ENCODE measurements around the gene PTPRT.

Gene PTPRT

DNA sequence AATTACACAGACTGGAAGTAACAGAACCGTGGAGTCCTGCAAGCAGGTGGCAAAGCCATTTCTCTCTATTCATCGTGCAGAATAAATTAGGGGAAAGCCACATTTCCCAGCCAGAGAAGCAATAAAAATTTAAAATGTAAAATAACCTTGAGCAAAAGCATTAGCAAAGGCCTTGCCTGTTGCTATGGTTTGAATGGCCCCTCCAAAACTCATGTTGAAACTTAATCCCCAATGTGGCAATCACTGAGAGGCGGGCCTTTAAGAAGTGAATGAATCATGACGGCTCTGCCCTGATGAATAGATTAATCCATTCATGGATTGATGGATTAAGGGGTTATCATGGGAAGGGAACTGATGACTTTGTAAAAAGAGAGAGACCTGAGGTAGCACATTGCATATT lies 679.0 kb downstream of the PTPRT start:
- TF ChIP-seq ZNF274 (IDR thresholded peaks at IDR 0.05; ENCODE audit: low read depth, low read length): no peak
- H3K4me3 ChIP-seq (ENCODE audit: low read length): no peak overlapping the region

DNA sequence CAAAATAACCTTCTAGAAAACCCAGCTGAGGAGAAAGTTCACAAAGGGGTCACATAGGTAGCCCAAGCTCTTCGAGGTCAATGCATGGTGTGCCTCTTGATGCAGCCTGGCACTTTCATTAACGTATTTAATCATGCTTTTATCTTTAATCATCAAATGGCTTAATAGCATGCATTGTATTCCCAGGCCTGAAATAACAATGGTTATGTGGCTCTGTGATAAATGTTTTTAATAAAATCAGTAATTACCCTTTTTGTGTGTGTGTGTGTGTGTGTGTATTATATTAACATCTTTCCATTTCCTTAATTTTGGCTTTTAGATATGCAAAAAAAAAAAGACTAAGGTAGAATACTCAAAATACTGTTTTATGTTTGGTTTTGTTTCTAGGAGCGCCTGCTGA lies 681.8 kb downstream of the PTPRT start:
- no peak for TF ChIP-seq ZNF274 (IDR thresholded peaks at IDR 0.05; ENCODE audit: low read depth, low read length)
- H3K4me3 ChIP-seq (ENCODE audit: low read length): no peak overlapping the region

DNA sequence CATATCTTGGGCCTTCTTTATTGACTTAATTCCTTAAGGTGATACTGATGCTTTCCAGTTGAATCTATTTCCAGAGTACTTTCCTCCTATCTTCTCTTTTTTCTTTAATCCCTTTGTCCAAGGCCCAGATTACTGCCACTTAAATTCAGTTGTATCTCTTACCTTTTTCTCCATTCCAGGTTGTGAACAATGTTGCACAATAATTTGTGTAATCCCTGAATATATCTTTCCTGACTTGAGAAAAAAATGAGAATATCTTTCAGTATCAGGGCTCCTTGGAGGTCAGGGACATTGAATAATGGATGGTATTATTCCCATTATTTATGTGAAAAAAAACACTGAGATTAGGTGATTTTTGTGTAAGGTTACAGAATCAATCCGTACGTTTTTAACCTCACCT lies 683.3 kb downstream of the PTPRT start:
- no peak for TF ChIP-seq ZNF274 (IDR thresholded peaks at IDR 0.05; ENCODE audit: low read depth, low read length)
- H3K4me3 ChIP-seq (ENCODE audit: low read length): no peak overlapping the region

DNA sequence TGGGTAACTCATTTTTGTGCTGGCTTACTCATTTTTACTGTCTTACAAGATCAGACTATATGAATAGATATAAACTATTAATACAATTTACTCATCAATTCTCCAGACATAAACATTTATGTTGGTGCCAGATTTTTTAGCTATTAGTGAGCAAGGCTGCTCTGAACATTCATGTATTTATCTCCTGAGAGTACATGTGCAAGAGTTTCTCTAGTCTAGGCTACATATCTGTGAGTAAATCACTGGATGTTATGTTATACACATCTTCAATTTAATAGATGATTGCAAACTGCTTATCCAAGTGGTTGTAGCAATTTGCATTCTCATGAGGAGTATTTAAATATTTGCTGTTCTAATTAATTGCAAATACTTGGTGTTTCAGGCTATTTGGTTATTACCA lies 687.1 kb downstream of the PTPRT start:
- no peak overlapping the region for H3K4me3 ChIP-seq (ENCODE audit: low read length)
- no peak for TF ChIP-seq ZNF274 (IDR thresholded peaks at IDR 0.05; ENCODE audit: low read depth, low read length)

DNA sequence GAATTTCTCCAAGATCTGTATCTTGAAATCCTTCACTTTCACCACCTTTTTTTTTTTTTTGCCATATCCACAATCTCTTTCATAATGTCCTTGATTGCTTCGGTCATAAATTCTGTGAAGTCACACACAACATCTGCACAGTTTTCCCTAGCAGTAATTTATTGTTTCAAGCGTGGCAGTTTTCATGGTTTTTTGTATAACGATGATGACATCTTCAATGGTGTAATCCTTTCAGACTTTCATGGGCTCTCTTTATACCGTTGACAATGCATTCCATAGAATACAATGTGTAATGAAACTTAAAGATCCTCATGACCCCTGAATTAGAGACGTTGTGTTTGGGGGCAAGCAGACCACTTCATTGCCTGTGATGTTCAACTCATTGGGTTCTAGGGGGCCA lies 693.1 kb downstream of the PTPRT start:
- H3K4me3 ChIP-seq (ENCODE audit: low read length): no peak overlapping the region
- TF ChIP-seq ZNF274 (IDR thresholded peaks at IDR 0.05; ENCODE audit: low read depth, low read length): no peak

DNA sequence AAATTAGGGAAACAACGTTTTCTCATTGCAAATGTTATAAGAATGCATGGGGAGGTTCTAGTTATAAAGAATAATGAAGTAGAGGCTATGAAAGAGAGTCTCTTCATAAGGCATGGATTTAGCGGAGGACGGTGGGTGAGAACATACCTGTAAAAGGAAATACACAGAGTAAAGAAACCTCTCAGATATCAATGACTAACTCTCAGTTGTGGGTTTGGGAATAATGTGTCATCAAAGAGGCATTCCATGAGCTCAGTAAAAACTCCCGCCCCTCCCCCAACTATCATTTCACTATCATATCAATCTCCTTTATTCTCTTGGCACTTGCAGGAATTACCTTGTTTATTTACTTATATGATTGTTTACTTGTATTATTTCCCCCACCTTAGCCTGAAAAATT lies 695.4 kb downstream of the PTPRT start:
- H3K4me3 ChIP-seq (ENCODE audit: low read length): no peak overlapping the region
- TF ChIP-seq ZNF274 (IDR thresholded peaks at IDR 0.05; ENCODE audit: low read depth, low read length): no peak

DNA sequence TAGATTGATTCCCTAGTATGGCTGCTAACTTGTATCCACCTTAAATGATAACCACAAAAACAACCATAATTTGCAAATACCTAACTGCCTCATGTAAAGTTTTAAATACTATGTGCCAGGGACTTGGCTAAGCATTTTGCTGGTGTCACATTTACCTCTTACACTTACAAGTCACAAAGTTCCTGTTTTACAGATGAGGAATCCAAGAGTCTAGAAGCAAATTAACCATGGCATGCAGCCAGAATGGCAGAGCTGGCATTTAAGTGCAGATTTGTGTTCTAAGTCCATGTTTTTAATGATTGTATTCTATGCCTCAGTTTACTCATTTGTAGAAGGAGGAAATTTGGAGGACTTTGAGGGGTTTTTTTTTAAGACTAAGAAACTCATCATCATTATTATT lies 696.7 kb downstream of the PTPRT start:
- TF ChIP-seq ZNF274 (IDR thresholded peaks at IDR 0.05; ENCODE audit: low read depth, low read length): no peak
- H3K4me3 ChIP-seq (ENCODE audit: low read length): no peak overlapping the region

DNA sequence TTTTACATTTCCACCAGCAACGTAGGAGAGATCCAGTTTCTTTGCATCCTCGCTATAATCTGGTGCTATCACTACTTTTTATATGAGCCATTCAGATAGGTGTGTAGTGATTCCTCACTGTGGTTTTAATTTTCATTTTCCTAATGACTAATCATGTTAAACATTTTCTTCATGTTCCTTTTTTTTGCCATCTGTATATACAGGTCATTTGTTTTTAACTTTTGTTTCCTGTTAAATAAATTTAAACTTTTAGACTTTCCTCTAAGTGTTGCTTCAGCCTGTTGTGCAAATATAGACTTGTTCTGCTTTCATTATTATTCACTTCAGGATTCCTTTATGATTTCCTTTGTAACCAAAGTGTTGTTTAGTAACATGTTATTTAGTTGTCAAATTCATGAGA lies 697.4 kb downstream of the PTPRT start:
- no peak for TF ChIP-seq ZNF274 (IDR thresholded peaks at IDR 0.05; ENCODE audit: low read depth, low read length)
- H3K4me3 ChIP-seq (ENCODE audit: low read length): no peak overlapping the region

DNA sequence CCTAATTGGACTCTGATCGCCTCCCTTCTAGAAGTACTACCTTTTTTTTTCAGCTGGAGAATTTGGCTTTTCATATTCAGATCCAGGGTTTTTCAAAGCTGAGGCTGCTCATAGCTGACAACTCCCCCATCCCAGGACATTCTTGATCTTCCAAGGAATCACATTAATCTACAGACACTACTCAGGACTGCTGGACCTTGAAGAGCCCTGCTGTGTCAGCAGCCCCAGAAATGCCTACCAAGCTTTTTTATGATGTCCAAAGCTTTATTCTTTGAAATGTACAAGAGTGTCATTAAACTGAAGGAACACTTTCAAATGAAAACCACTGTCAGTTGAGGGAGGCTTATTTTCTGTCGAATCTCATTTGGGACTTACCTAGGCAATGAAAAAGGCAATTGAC lies 704.1 kb downstream of the PTPRT start:
- no peak for TF ChIP-seq ZNF274 (IDR thresholded peaks at IDR 0.05; ENCODE audit: low read depth, low read length)
- H3K4me3 ChIP-seq (ENCODE audit: low read length): no peak overlapping the region

DNA sequence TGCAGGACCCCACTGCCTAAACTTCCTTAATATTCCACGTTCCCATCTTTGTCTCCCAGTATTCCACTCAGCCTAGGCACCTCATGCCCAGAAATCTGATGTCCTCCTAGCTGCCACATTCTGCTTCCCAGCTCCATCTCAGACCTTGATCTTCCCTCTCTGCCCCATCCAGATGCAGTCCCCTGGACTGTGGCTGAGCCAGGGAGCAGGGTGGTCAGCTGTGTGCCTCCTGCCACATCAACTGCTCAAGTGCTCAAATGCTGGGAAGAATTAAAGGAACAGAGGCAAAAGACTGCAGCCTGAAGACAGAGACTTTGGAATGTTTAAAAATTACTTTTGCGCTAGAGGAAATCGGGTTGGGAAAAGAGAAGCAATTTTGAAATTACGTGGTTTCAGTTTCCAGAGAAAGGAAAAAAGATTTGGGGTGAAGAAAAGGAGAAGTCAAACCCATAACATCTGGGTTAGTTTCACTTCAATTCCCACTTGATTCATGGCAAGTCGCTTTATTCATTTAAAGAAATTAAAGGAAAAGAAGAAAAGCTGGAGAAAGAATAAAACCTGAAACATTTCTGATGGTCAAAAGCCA lies 704.8 kb downstream of the PTPRT start:
- no peak overlapping the region for H3K4me3 ChIP-seq (ENCODE audit: low read length)
- no peak for TF ChIP-seq ZNF274 (IDR thresholded peaks at IDR 0.05; ENCODE audit: low read depth, low read length)

DNA sequence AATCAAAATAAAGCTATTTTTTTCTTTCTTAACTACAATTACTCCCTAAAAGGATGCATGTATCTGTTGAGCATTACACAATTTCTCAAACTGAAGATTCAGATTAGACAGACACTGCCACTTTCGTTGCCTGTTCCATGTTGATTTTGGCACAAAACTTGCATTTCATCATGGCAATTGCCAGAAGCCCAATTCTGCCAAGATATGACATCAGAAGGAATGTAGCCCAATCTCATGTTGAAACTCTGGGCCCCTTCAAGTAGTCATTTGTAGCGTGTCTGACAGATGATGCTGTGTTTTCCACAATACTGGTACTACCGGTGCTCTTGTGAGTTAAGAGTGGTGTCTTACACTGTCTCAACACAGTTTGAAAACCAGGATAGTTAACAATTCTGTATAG lies 705.4 kb downstream of the PTPRT start:
- H3K4me3 ChIP-seq (ENCODE audit: low read length): no peak overlapping the region
- no peak for TF ChIP-seq ZNF274 (IDR thresholded peaks at IDR 0.05; ENCODE audit: low read depth, low read length)

DNA sequence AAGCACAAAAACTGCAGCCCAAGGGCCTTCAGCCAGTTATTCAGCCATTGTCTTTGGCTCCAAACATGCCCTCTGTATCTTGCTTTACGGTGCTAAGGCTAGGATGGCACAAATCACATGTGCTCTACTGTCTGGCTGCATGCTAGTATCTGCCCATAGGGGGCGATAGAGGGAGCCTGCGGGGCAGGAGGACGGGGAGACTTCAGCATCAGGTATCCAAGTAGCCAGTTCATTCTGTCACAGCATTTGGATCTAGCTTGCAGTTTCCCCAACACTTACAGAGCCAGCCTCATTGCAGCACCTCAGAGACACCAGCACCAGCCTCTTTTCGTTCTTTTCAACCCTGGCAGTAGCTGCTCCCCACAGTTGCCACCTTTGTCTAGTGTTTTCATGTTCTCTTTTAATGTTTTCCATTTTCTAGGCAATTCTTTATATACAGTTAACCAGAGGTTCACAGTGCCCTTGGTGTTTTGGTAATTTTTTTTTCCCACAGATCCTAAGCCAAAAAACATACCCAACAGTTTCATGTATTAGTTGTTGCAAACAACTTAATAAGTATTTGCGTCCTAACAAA lies 705.9 kb downstream of the PTPRT start:
- TF ChIP-seq ZNF274 (IDR thresholded peaks at IDR 0.05; ENCODE audit: low read depth, low read length): no peak
- no peak overlapping the region for H3K4me3 ChIP-seq (ENCODE audit: low read length)

DNA sequence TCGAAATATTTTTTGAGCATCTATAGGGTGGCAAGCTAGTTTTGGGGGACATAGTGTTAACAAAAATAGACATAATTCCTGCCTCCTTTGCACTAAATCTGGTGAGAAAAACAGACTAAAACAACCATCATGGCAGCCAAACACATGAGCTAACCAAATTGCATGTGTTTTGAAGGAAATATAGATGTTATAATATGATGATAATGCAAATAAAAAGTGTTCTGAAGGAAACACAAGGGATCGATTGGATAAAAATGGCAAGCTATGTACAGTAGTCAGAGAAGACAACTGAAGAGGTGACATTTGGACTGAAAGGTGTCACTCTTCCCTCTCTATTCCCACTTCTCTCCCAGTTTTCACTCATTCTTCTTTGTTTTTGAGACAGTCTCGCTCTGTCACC lies 706.9 kb downstream of the PTPRT start:
- TF ChIP-seq ZNF274 (IDR thresholded peaks at IDR 0.05; ENCODE audit: low read depth, low read length): no peak
- H3K4me3 ChIP-seq (ENCODE audit: low read length): no peak overlapping the region

DNA sequence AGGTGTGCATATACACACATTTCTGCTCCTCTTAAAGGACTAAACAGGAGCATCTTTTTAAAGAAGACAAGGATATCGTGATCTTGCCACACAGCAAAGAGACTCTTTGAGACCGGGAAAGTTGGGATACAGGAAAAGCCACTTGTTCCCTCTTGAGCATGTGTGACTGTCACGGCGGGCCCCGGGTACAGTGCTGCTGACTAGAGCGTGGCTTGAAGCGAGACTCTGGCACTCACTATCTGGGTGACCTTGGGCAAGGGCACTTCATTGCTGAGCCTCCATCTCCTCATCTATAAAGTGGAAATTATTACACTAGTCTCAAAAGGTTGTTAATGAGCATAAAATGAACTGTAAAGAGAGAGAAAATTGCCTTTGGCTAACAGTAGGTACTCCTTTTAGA lies 713.9 kb downstream of the PTPRT start:
- no peak overlapping the region for H3K4me3 ChIP-seq (ENCODE audit: low read length)
- no peak for TF ChIP-seq ZNF274 (IDR thresholded peaks at IDR 0.05; ENCODE audit: low read depth, low read length)

DNA sequence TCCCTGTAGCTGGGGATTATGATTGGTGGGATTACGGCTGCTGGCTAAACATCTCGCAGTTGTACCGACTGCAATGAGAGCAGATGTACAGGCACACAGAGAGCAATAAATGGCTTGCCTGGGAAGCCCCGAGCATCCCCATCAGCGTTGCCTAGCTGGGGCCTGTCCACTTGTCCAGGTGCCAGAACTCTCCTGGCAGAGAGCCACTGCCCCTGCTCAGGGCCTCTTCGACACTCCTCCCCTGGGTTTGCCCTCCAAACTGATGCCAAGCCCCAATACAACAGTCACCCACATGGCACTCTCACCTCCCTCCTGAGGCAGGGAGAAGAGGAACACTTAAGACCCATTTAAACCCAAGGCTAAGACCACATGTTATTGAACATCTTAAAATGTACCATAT lies 715.1 kb downstream of the PTPRT start:
- no peak for TF ChIP-seq ZNF274 (IDR thresholded peaks at IDR 0.05; ENCODE audit: low read depth, low read length)
- H3K4me3 ChIP-seq (ENCODE audit: low read length): no peak overlapping the region

DNA sequence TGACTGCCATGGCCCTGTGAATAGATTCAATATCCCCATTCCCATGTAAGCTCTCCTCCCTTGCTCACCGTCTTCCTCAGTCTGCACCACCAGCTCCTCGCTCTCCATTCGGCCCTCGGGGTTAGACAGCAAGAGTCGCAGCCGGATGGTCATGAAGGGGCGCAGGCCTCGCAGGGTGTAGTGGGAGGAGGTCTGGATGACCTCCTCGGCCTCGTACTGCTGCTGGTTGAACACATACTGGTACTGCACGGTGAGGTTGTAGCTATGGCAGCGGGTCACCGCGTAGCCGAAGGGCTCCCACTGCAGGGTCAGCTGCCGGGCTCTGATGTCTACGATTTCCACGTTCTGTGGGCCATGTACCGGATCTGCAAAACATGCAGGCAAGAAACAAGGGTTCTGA lies 717.5 kb downstream of the PTPRT start:
- H3K4me3 ChIP-seq (ENCODE audit: low read length): no peak overlapping the region
- no peak for TF ChIP-seq ZNF274 (IDR thresholded peaks at IDR 0.05; ENCODE audit: low read depth, low read length)
